Right atrium auricular region (tissue), 2 donors: Measurements from ENCODE around the gene MAGEB4. TPM values are rescaled to one million over a fixed set of nuclear protein-coding genes. Genes with fewer than 3 reads are reported as not detected.

ENCODE experiments used
- DNase-seq: peaks from one replicate; pipeline ENCODE4 v3.0.0-alpha.2; 2019; ENCODE audit warnings: low spot score
- H3K27ac ChIP-seq, 2 donors: fragments of 200-600 bp; sonication (generic); 1 replicate in 1 of 2; 2 replicates in 1 of 2; pipeline ENCODE4 v1.5.1; 2016 to 2019
- H3K27me3 ChIP-seq, 2 donors: fragments of 200-600 bp; sonication (generic); one replicate each; pipeline versions ENCODE4 v1.5.1 to v1.6.0; 2017 to 2019
- H3K36me3 ChIP-seq: fragments of 200-600 bp; sonication (generic); one replicate; pipeline ENCODE4 v1.5.1; 2016
- H3K4me1 ChIP-seq, 2 donors: fragments of 200-600 bp; sonication (generic); one replicate each; pipeline versions ENCODE4 v1.5.1 to v1.6.0; 2017 to 2019
- H3K4me3 ChIP-seq, 2 donors: fragments of 200-600 bp; sonication (generic); 1 replicate in 1 of 2; 2 replicates in 1 of 2; pipeline ENCODE4 v1.5.1; 2017 to 2019; ENCODE audit warnings: mild to moderate bottlenecking in 1 of 2, moderate library complexity in 1 of 2
- H3K9me3 ChIP-seq, 2 donors: fragments of 200-600 bp; sonication (generic); one replicate each; pipeline ENCODE4 v1.5.1; 2019
- CTCF ChIP-seq, 2 donors: fragments of 200-600 bp; sonication (generic); IDR thresholded peaks; one replicate each; pipeline ENCODE4 v1.5.1; 2019; ENCODE audit warnings: antibody characterized with exemption in 2 of 2
- total RNA-seq, 2 donors: library from RNA; depleted of rRNA; stranded (reverse); fragments of >200 nt; gene quantifications; one replicate each; pipeline ENCODE4 v1.1.0, GENCODE V29; 2016

The MAGEB4 gene
- total RNA-seq, 2 donors from 2014 or later: not detected

GRCh38 chrX:30219372-30219771 lies 22.4 kb upstream of the MAGEB4 start:
- TF ChIP-seq CTCF (IDR thresholded peaks at IDR 0.05): no peak
- H3K36me3 ChIP-seq: no peaks in the 10 kb centered on the region
- DNase-seq: no peak
- no peaks in the 10 kb centered on the region for H3K9me3 ChIP-seq
- no peak overlapping the region for H3K27ac ChIP-seq
- no peak overlapping the region for H3K4me3 ChIP-seq
- no peaks in the 10 kb centered on the region for H3K4me1 ChIP-seq
- H3K27me3 ChIP-seq: no peaks in the 10 kb centered on the region

DNA sequence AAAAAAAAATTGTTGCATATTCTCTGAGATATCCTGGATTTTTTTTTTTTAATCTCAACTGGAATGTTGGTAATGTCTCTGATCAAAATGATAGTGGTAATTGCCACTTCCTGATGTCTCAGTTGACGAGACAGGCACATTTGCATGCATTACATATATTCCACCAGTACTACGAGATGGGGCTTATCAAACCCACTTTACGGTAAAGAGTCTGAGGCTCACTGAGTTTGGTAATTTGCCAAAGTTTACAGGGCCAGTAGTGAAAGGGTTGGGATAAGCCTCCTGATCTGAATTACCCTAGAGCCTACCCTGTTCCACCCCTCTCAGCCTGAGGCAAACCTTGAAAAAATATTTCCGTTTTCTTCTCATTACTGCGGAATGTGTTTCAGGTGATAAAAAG lies 21.1 kb upstream of the MAGEB4 start:
- Histone ChIP-seq H3K27me3 (no peaks in the 10 kb centered on the region), H3K36me3 (no peaks in the 10 kb centered on the region), H3K4me3 (no peak overlapping the region), H3K4me1 (no peaks in the 10 kb centered on the region), H3K27ac (no peak overlapping the region), H3K9me3 (no peaks in the 10 kb centered on the region)
- no peak for TF ChIP-seq CTCF (IDR thresholded peaks at IDR 0.05)
- DNase-seq: no peak

- H3K27me3 ChIP-seq: no peaks in the 10 kb centered on the region
- H3K27ac ChIP-seq: no peak overlapping the region
- no peak for DNase-seq
- H3K36me3 ChIP-seq: no peaks in the 10 kb centered on the region
- no peaks in the 10 kb centered on the region for H3K4me1 ChIP-seq
- no peaks in the 10 kb centered on the region for H3K9me3 ChIP-seq
- TF ChIP-seq CTCF (IDR thresholded peaks at IDR 0.05): no peak
- H3K4me3 ChIP-seq: no peak overlapping the region
Observed at GRCh38 chrX:30224536-30224935, 17.3 kb upstream of the MAGEB4 start.

DNA sequence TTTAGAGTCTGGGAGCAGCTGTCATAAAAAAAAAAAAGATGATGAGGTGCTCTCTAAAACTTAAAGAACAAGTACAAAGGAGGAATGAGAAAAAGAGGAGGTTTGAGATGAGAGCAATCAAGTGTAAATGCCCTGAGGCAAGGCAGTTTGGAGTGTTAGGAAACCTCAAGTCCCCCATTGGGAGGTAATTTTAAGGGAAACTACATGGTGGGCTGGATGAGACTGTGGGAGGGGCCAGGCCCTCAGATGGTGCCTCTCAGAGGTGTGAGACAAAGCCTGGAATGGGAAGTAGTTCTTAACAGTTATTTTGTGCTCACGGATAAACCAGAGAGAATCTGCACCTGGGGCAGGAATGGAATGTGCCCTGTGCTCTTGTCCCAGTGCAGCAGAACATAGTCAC lies 13.3 kb upstream of the MAGEB4 start:
- no peak for DNase-seq
- H3K36me3 ChIP-seq: no peaks in the 10 kb centered on the region
- no peak for TF ChIP-seq CTCF (IDR thresholded peaks at IDR 0.05)

GRCh38 chrX:30230395-30230794 lies 11.4 kb upstream of the MAGEB4 start, which contains the start of gene MAGEB3:
TSS of gene MAGEB3 (plus strand) at chrX:30230657. CDS start at chrX:30235925, 5,268 bp downstream.
- Histone ChIP-seq H3K36me3 (no peaks in the 10 kb centered on the region), H3K4me1 (no peaks in the 10 kb centered on the region), H3K4me3 (no peak within 1 kb of the TSS), H3K9me3 (no peaks in the 10 kb centered on the region), H3K27me3 (no peaks in the 10 kb centered on the region), H3K27ac (no peak within 1 kb of the TSS)
- TF ChIP-seq CTCF (IDR thresholded peaks at IDR 0.05): no peak
- DNase-seq: no peak

More for the DNA sequence above, 13.3 kb upstream of the MAGEB4 start:
- no peaks in the 10 kb centered on the region for H3K9me3 ChIP-seq
- H3K27me3 ChIP-seq: no peaks in the 10 kb centered on the region
- no peaks in the 10 kb centered on the region for H3K4me1 ChIP-seq
- no peak overlapping the region for H3K27ac ChIP-seq
- H3K4me3 ChIP-seq: no peak overlapping the region

DNA sequence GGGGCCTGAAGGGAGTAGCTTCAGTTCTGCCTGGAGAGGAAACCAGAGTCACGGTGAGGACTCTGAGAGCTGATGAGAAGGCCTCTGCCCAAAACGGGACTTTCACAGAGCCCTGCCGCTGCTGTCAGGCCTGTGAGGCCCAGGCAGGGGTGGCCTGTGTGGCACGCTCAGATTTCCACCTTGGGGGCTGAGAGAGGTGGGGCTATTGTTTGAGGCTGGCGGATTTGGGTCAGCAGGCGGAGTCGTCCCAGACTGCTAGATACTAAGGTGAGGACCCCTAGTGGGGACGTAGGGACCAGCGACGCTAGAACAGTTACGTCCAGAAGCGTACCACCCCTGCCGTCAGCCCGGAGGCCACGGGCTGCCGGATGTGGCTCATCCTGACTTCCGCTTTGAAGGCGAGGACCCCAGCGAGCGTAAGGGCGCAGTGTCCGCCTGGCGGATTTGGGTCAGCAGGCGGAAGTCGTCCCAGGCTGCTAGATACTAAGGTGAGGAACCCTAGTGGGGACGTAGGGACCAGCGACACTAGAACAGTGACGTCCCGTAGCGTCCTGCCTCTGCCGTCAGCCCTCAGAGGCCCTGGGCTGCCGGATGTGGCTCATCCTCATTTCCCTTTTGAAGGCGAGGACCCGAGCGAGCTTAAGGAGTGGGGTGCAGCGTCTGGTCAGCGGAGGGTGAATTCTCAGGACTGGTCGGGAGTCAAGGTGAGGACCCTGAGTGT lies 5.1 kb downstream of the MAGEB4 start, which contains the start of gene MAGEB1:
Gene MAGEB1, plus strand, starts transcription at position 378 of the 721 bp plus-strand sequence. CDS start 3,348 bp downstream, outside the sequence.
- TF ChIP-seq CTCF (IDR thresholded peaks at IDR 0.05): no peak
- Histone ChIP-seq H3K27me3 (no peaks in the 10 kb centered on the region), H3K27ac (no peak within 1 kb of the TSS), H3K36me3 (no peaks in the 10 kb centered on the region), H3K4me1 (no peaks in the 10 kb centered on the region), H3K4me3 (no peak within 1 kb of the TSS), H3K9me3 (no peaks in the 10 kb centered on the region)
- DNase-seq: no peak
